ENCODE data around the gene ABHD16B. TPM values are rescaled to one million over a fixed set of nuclear protein-coding genes. Genes with fewer than 3 reads are reported as not detected.

The ABHD16B gene
- total and polyA plus RNA-seq, 10 of the 15 experiments (the other 5 are each of a cell fraction or from before 2014, with no cell fraction given): 0.13 TPM; not detected in 9

GRCh38 chr20:63857764-63858392 lies 3.4 kb upstream of the ABHD16B start:
- Histone ChIP-seq H3K27ac (ENCODE audit: control insufficient read depth, insufficient read depth) (no peak overlapping the region), H3K4me1 (ENCODE audit: control insufficient read depth, insufficient read depth, low read length) (peaks cover 34% of the 10 kb centered on the region), H2AFZ (ENCODE audit: control insufficient read depth, low read depth, low read length) (no peak overlapping the region), H3K4me2 (ENCODE audit: control insufficient read depth, insufficient read depth) (no peak overlapping the region), H3K9ac (ENCODE audit: control insufficient read depth, insufficient read depth, low read length) (no peak overlapping the region), H3K27me3 (replicated peaks in 1 of 2; ENCODE audit: control insufficient read depth in 2 of 2, insufficient read depth in 2 of 2, low read length in 1 of 2) (no peaks in the 10 kb centered on the region), H3K9me3 (replicated peaks; ENCODE audit: control insufficient read depth, insufficient read depth, low read length) (no peaks in the 10 kb centered on the region), H4K20me1 (ENCODE audit: control insufficient read depth, insufficient read depth) (no peaks in the 10 kb centered on the region), H3K79me2 (ENCODE audit: control insufficient read depth, insufficient read depth, low read length) (no peaks in the 10 kb centered on the region), H3K36me3 (ENCODE audit: control insufficient read depth in 2 of 2, insufficient read depth in 2 of 2, low read length in 1 of 2) (peaks cover 0 to 4% of the 10 kb centered on the region in 2 experiments; a peak in 3 of 4 replicates), H3K4me3 (no peak overlapping the region)
- no peak for TF ChIP-seq RELA (IDR thresholded peaks at IDR 0.05; ENCODE audit: borderline replicate concordance, partially characterized antibody)
- no peak for TF ChIP-seq BMI1 (IDR thresholded peaks at IDR 0.05; ENCODE audit: borderline replicate concordance)
- no peak for TF ChIP-seq KLF5 (IDR thresholded peaks at IDR 0.05; ENCODE audit: partially characterized antibody)
- TF ChIP-seq PAX5 (IDR thresholded peaks at IDR 0.05; ENCODE audit: borderline replicate concordance, low read depth, low read length): no peak
- TF ChIP-seq SREBF2 (IDR thresholded peaks at IDR 0.05; ENCODE audit: low read length): no peak
- TF ChIP-seq ZNF24 (IDR thresholded peaks at IDR 0.05): no peak
- 0 out of 2 replicates have a peak, but pooled peaks have one; percentile 18 for TF ChIP-seq MTA3 (IDR thresholded peaks at IDR 0.05; ENCODE audit: borderline replicate concordance, low read length)
- ChIA-PET CTCF (interaction anchor here (1.3 to 1.7 kb wide), 2 partner anchors 72 to 151 kb away, joined by 6 to 7 read pairs; partner anchors contain the start of genes ARFRP1 and ZGPAT), RAD21 (ENCODE audit: unreplicated experiment) (interaction anchor here (0.5 to 1.4 kb wide), 4 partner anchors 10 to 151 kb away, joined by 4 to 8 read pairs (median 5); partner anchors contain the start of genes ARFRP1 and ZGPAT), SMC1A (ENCODE audit: uncharacterized antibody, unreplicated experiment) (interaction anchor here (1.1 to 2.0 kb wide), 2 partner anchors 12 to 72 kb away, joined by 3 to 7 read pairs; no protein-coding TSS in a partner anchor), POLR2A (interaction anchor here (1.0 kb wide), 1 partner anchor 72 kb away, joined by 5 read pairs; no protein-coding TSS in a partner anchor)
- in situ Hi-C loops (cut with MboI) (loop anchor here (5.0 kb wide), 1 partner anchor 151 kb away; the partner anchor contains the start of genes ARFRP1 and ZGPAT), intact Hi-C loops (cut with micrococcal nuclease; ENCODE audit: unreplicated experiment) (no loop called here)
- no TSS peak for BruUV-seq (replicated peaks)
- DNase-seq (ENCODE audit: low read depth, low spot score): no peak
- ATAC-seq: no peak
- no peak for FAIRE-seq
- 55% methylated on average over 14 of the region's 14 CpGs for WGBS (ENCODE audit: insufficient coverage, insufficient replicate concordance, low lambda C conversion rate, missing lambda C conversion rate)
